Dendritic cell treated with granulocyte-macrophage colony-stimulating factor and Interleukin-4, amounts not matched to agents 40 ng/mL and 50 ng/mL, for 4 days (primary cell): ENCODE measurements around the gene FLYWCH2.

Experiments used
- H3K27ac Mint-ChIP-seq: one replicate; pipeline ENCODE4 v1.8.0; 2022; ENCODE audit warnings: mild to moderate bottlenecking, mixed read lengths
- H3K27me3 Mint-ChIP-seq: one replicate; pipeline ENCODE4 v1.8.0; 2022; ENCODE audit warnings: mild to moderate bottlenecking, mixed read lengths
- H3K36me3 Mint-ChIP-seq: one replicate; pipeline ENCODE4 v1.8.0; 2022; ENCODE audit warnings: low read depth, mixed read lengths
- H3K4me1 Mint-ChIP-seq: one replicate; pipeline ENCODE4 v1.8.0; 2022; ENCODE audit warnings: low read depth, mixed read lengths
- H3K4me3 Mint-ChIP-seq: one replicate; pipeline ENCODE4 v1.8.0; 2022; ENCODE audit warnings: mild to moderate bottlenecking, moderate library complexity, mixed read lengths
- H3K9me3 Mint-ChIP-seq: one replicate; pipeline ENCODE4 v1.8.0; 2022; ENCODE audit warnings: mixed read lengths
- intact Hi-C: fragments of 100-400 bp; cut with micrococcal nuclease; formaldehyde crosslinking; loops from one replicate; pipeline ENCODE4 v1.15.0; 2022

The FLYWCH2 gene

DNA sequence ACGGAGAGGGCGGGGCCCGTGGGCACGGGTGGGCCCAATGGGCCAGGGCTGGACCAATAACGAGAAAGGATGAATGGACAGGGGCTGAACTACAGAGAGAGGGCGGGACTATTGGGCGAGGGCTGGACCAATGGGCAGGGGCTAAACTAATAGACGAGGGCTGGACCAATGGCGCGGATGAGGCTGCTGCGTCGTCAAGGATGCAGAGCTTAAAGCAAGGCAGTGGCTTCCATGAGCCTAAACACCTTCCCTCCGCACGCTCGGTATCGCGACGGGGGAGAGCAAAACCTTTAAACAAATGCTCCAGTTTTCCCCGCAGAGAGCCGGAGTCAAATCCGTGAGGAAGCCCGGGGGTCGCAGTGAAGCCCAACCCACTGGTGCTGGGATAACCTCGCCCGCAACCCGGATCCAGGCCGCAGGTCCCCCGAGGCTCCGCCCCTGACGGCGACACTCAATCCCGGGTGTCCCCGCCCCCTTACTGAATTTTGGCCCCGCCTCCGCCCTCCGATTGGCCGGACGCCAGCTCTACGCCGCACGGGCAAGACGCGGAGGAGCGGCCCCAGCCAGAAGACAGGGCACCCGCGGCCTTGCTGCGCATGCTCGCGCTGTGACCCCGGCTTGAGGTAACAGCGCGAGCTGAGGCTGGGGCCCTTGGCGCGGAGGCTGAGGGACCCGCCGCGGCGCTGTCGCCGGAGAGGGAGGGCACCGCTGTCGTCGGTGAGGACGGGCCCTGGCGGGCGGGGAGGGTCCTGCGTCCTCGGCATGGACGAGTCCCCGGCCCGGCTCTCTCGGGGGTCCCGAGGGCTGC is at the start of gene FLYWCH2:
Gene FLYWCH2, plus strand, starts transcription at position 566 of the 808 bp plus-strand sequence. CDS start 13,235 bp downstream, outside the sequence.
- Mint-ChIP-seq H3K36me3 (peaks cover 5% of the 10 kb centered on the region), H3K27ac (peak within 1 kb of the TSS; percentile 94), H3K4me3 (peak within 1 kb of the TSS; percentile 83), H3K27me3 (peaks cover 8% of the 10 kb centered on the region), H3K4me1 (peaks cover 15% of the 10 kb centered on the region), H3K9me3 (peaks cover 7% of the 10 kb centered on the region)
- intact Hi-C loops, result loop anchor here (2.0 kb wide), 1 partner anchor 22 kb away; no protein-coding TSS in a partner anchor

DNA sequence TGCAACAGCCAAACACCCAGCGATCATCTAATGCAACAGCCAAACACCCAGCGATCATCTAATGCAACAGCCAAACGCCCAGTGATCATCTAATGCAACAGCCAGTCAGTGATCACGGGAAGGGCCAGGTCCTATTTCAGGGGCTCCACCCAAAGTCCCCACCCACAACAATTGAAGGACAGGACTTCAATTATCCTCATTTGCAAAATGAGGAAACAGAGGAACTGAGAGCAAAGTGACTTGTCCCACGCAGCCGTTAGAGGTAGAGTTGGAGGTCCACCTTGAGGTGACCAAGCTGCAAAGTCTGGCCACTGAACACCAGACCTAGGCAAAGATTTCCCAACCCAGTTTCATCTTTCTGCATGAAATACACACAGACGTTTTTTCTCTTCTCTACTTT is 49.2 kb upstream of the FLYWCH2 start:
- intact Hi-C loops, result no loop called here
- Mint-ChIP-seq H3K27ac (no peak overlapping the region), H3K4me3 (no peak overlapping the region), H3K27me3 (peaks cover 35% of the 10 kb centered on the region), H3K36me3 (peaks cover 12% of the 10 kb centered on the region), H3K4me1 (peaks cover 38% of the 10 kb centered on the region), H3K9me3 (no peaks in the 10 kb centered on the region)

- intact Hi-C loops, result no loop called here
- peaks cover 12% of the 10 kb centered on the region for H3K36me3 Mint-ChIP-seq
- no peak overlapping the region for H3K27ac Mint-ChIP-seq
- H3K4me3 Mint-ChIP-seq, result no peak overlapping the region
- no peaks in the 10 kb centered on the region for H3K9me3 Mint-ChIP-seq
- peaks cover 37% of the 10 kb centered on the region for H3K27me3 Mint-ChIP-seq
- peaks cover 34% of the 10 kb centered on the region for H3K4me1 Mint-ChIP-seq
These were observed 48.0 kb upstream of the FLYWCH2 start for GRCh38 chr16:2834968-2835367.

- Mint-ChIP-seq H3K27me3 (peaks cover 37% of the 10 kb centered on the region), H3K4me3 (no peak overlapping the region), H3K27ac (no peak overlapping the region), H3K9me3 (no peaks in the 10 kb centered on the region), H3K4me1 (peaks cover 27% of the 10 kb centered on the region), H3K36me3 (peaks cover 8% of the 10 kb centered on the region)
- intact Hi-C loops, result no loop called here
These were observed 47.1 kb upstream of the FLYWCH2 start for GRCh38 chr16:2835638-2836493.

GRCh38 chr16:2836646-2837508 is 46.1 kb upstream of the FLYWCH2 start:
- H3K27ac Mint-ChIP-seq, result no peak overlapping the region
- H3K4me3 Mint-ChIP-seq, result no peak overlapping the region
- H3K27me3 Mint-ChIP-seq, result peaks cover 37% of the 10 kb centered on the region
- intact Hi-C loops, result no loop called here
- H3K36me3 Mint-ChIP-seq, result no peaks in the 10 kb centered on the region
- H3K9me3 Mint-ChIP-seq, result no peaks in the 10 kb centered on the region
- H3K4me1 Mint-ChIP-seq, result peaks cover 31% of the 10 kb centered on the region

DNA sequence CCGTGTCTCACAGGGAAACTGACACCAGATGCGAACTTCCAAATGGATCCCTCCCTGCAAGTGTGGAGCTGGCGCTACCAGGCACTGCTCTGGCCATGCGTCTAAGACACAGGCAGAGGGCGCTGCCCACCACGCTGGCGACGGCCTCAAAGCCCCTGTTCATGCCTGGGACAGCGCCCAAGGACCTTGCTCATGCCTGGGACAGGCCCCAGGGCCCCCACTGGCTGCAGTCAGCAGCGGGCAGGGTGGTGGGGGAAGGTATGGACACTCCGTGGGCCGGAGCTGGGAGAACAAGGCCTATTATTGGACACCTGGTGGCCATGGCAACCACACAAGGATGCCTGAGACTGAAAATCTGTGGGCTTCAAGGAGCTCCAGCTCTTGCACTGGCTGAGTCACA is 44.1 kb upstream of the FLYWCH2 start:
- no peak overlapping the region for H3K27ac Mint-ChIP-seq

DNA sequence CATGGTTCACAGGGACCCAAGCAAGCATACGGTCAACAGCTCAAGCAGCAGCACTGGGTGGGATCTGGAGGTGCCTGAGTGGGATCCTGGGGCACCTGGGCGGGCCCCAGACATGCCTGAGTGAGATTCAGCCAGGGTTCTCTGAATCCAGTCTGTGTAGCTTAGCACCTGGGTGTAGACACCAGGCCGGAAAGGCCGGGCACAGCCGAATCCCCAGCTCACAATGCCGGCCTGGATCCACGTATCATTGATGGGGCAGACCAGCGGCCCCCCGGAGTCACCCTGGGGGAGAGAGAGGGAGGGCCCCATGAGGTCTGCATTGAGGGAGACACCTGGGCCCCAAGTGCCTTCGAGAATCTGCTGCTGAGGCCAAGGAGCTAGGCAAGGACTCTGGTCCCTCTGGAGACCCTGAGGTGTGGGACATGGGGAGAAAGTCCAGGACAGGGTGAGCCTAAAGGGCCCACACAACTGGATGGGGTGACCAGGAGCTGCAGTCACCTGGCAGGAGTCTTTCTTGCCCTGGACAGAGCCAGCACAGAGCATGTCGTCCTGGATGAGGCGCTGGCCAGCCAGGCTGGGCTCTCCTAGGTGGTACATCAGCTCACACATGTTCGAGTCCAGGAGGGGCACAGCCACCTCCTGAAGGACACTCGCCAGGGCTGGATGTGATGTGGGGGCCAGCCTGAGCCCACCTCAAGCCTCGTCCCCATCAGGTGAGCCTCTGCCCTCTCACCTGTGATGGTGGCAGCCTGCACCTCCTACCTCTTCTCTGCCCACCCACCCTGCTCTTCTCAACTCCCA is 43.2 kb upstream of the FLYWCH2 start:
- no peak overlapping the region for H3K27ac Mint-ChIP-seq
- H3K4me3 Mint-ChIP-seq, result no peak overlapping the region
- H3K27me3 Mint-ChIP-seq, result peaks cover 29% of the 10 kb centered on the region
- intact Hi-C loops, result loop anchor here (1.0 kb wide), 2 partner anchors 28 to 79 kb away; no protein-coding TSS in a partner anchor
- H3K36me3 Mint-ChIP-seq, result no peaks in the 10 kb centered on the region
- H3K9me3 Mint-ChIP-seq, result no peaks in the 10 kb centered on the region
- peaks cover 34% of the 10 kb centered on the region for H3K4me1 Mint-ChIP-seq

More for the DNA sequence above, 44.1 kb upstream of the FLYWCH2 start:
- no peaks in the 10 kb centered on the region for H3K9me3 Mint-ChIP-seq
- intact Hi-C loops, result loop anchor here (1.0 kb wide), 2 partner anchors 29 to 80 kb away; no protein-coding TSS in a partner anchor
- no peak overlapping the region for H3K4me3 Mint-ChIP-seq
- peaks cover 34% of the 10 kb centered on the region for H3K4me1 Mint-ChIP-seq
- peaks cover 32% of the 10 kb centered on the region for H3K27me3 Mint-ChIP-seq
- no peaks in the 10 kb centered on the region for H3K36me3 Mint-ChIP-seq

- H3K27ac Mint-ChIP-seq, result no peak overlapping the region
- intact Hi-C loops, result no loop called here
- H3K9me3 Mint-ChIP-seq, result no peaks in the 10 kb centered on the region
- H3K36me3 Mint-ChIP-seq, result no peaks in the 10 kb centered on the region
- peaks cover 30% of the 10 kb centered on the region for H3K4me1 Mint-ChIP-seq
- peaks cover 22% of the 10 kb centered on the region for H3K27me3 Mint-ChIP-seq
- H3K4me3 Mint-ChIP-seq, result no peak overlapping the region
These were observed 42.1 kb upstream of the FLYWCH2 start for GRCh38 chr16:2840914-2841313.

DNA sequence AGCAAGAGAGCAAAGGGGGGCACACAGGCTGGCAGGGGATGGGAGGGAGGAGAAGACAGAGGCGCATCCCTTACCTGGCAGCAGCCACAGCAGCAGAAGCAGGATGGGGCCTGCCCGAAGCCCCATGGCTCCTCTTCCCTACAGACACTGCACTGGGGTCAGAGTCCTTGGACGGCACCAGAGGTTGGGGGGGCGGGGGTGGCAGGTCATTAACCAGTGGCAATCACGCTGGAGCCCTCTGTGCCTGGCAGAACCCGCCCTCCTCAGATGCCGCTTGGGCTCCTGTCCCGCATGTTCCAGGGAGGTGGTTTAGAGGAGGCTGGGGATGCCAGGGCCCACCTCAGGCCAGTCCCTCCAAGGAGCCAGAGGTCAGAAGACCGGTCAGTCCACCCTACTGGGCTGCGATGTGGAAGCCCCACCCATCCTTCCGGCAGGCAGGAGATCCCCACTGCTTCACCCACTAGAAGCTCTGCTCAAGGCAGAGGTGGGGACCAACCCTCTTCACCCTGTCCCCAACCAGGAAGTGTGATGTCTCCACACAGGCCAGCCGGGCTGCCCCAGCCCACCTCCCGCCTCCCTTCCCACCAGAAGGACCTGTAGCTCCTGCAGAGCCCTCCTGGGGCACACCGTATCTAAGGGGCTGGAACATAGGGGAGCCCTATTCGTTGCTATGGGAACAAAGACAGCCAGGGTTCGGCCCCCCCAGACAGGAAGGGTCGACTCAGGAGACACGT is 41.2 kb upstream of the FLYWCH2 start:
- H3K27me3 Mint-ChIP-seq, result peaks cover 17% of the 10 kb centered on the region
- intact Hi-C loops, result no loop called here
- H3K27ac Mint-ChIP-seq, result peak overlapping the region; percentile 37
- peaks cover 25% of the 10 kb centered on the region for H3K4me1 Mint-ChIP-seq
- H3K4me3 Mint-ChIP-seq, result peak overlapping the region; percentile 44
- no peaks in the 10 kb centered on the region for H3K9me3 Mint-ChIP-seq
- no peaks in the 10 kb centered on the region for H3K36me3 Mint-ChIP-seq

DNA sequence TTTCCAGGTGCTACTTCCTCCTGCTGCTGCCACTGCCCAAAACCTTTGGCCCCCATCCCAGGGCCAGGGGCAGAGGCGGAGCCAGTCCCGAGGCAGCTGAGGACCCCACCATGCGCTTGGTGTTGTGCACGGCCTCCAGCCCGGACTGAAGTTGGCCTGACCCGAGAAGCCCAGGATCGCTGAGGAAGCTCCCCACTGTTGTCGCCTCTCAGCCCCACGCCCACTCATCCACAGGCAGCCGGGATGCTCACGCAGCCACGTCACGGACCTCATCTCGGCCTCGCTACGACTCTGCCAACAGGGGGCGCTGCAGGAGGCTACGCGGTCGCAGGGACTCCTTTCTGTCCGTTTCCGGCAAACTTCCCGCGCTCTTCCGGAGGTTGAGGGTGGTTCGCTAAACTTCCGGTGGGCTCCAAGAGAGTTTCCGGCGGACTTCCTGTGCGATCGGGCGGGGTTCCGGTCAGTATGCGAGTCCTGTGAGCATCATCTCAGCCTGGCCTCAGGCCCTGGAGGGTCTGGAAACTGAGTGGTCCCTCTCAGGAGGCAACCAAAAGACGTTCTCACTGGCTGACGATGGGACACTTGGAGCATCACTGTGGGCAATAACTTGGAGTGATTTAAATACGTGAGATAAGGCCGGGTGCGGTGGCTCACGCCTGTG is 40.5 kb upstream of the FLYWCH2 start:
- H3K36me3 Mint-ChIP-seq, result no peaks in the 10 kb centered on the region
- H3K4me3 Mint-ChIP-seq, result peak overlapping the region; percentile 44
- H3K9me3 Mint-ChIP-seq, result no peaks in the 10 kb centered on the region
- intact Hi-C loops, result no loop called here
- peaks cover 25% of the 10 kb centered on the region for H3K4me1 Mint-ChIP-seq
- peaks cover 14% of the 10 kb centered on the region for H3K27me3 Mint-ChIP-seq
- peak overlapping the region; percentile 37 for H3K27ac Mint-ChIP-seq

GRCh38 chr16:2843526-2843925 is 39.5 kb upstream of the FLYWCH2 start:
- Mint-ChIP-seq H3K4me1 (peaks cover 21% of the 10 kb centered on the region), H3K4me3 (no peak overlapping the region)

GRCh38 chr16:2845116-2845515 is 37.9 kb upstream of the FLYWCH2 start:
- Mint-ChIP-seq H3K27me3 (peaks cover 17% of the 10 kb centered on the region), H3K27ac (no peak overlapping the region), H3K4me3 (no peak overlapping the region), H3K4me1 (peaks cover 30% of the 10 kb centered on the region), H3K9me3 (no peaks in the 10 kb centered on the region), H3K36me3 (no peaks in the 10 kb centered on the region)
- intact Hi-C loops, result no loop called here

More at GRCh38 chr16:2843526-2843925, 39.5 kb upstream of the FLYWCH2 start:
- Mint-ChIP-seq H3K9me3 (no peaks in the 10 kb centered on the region), H3K27me3 (peaks cover 9% of the 10 kb centered on the region), H3K36me3 (no peaks in the 10 kb centered on the region), H3K27ac (no peak overlapping the region)
- intact Hi-C loops, result no loop called here
